ENCODE measurements around the gene PDF. TPM values are rescaled to one million over a fixed set of nuclear protein-coding genes. Genes with fewer than 3 reads are reported as not detected.

PDF gene
- total and polyA plus RNA-seq, 2 of the 13 experiments (the other 11 are each of a cell fraction or from before 2014, with no cell fraction given): 12.4 to 48.8 TPM

- TF ChIP-seq ZHX2 (IDR thresholded peaks at IDR 0.05; ENCODE audit: low read depth): peak; percentile 90
- TF ChIP-seq ZHX2 (CRISPR knock-in tag; IDR thresholded peaks at IDR 0.05; ENCODE audit: borderline replicate concordance): peak; percentile 65
- TF ChIP-seq ZNF530 (CRISPR knock-in tag; IDR thresholded peaks at IDR 0.05; ENCODE audit: low read depth): no peak
- peak; percentile 88 for TF ChIP-seq MNT (IDR thresholded peaks at IDR 0.05)
- TF ChIP-seq ZNF431 (CRISPR knock-in tag; IDR thresholded peaks at IDR 0.05; ENCODE audit: borderline replicate concordance, low read depth): peak; percentile 38; the same call in 1 of the 2 replicates
- no peak; the same call in 1 of the 2 replicates for TF ChIP-seq KIAA2018 (CRISPR knock-in tag; IDR thresholded peaks at IDR 0.05; ENCODE audit: borderline replicate concordance)
- TF ChIP-seq ATF7 (IDR thresholded peaks at IDR 0.05): no peak
- TF ChIP-seq ATF7 (CRISPR knock-in tag; IDR thresholded peaks at IDR 0.05): peak; percentile 66
- TF ChIP-seq ZNF350 (CRISPR knock-in tag; IDR thresholded peaks at IDR 0.05; ENCODE audit: borderline replicate concordance, low read depth): peak; percentile 96; the same call in 1 of the 2 replicates
- TF ChIP-seq ZNF24 (IDR thresholded peaks at IDR 0.05): no peak; the same call in 1 of the 2 replicates
- TF ChIP-seq SMAD9 (CRISPR knock-in tag; IDR thresholded peaks at IDR 0.05): no peak
- TF ChIP-seq EHMT2 (IDR thresholded peaks at IDR 0.05; ENCODE audit: borderline replicate concordance, low read depth, low read length): no peak
- TF ChIP-seq ZNF333 (CRISPR knock-in tag; IDR thresholded peaks at IDR 0.05; ENCODE audit: borderline replicate concordance): peak; percentile 79
These were observed 9.1 kb upstream of the PDF start, which contains the start of the genes COG8 and NIP7 (continued) for GRCh38 chr16:69339289-69340094.
